Measurements from ENCODE around the gene PNPLA3. TPM values are rescaled to one million over a fixed set of nuclear protein-coding genes. Genes with fewer than 3 reads are reported as not detected.

PNPLA3 gene
- total and polyA plus RNA-seq, 2 donors, result 0.05 to 0.09 TPM

- Histone ChIP-seq H3K36me3 (ENCODE audit: control insufficient read depth in 2 of 2, insufficient read depth in 2 of 2, low read length in 1 of 2) (peaks cover 72 to 79% of the 10 kb centered on the region in 2 donors), H3K27me3 (ENCODE audit: control insufficient read depth in 2 of 2, insufficient read depth in 1 of 2, low read length in 1 of 2) (no peaks in the 10 kb centered on the region), H3K9me3 (ENCODE audit: control insufficient read depth in 2 of 2, insufficient read depth in 1 of 2, low read length in 1 of 2) (no peaks in the 10 kb centered on the region)
Observed at GRCh38 chr22:43968614-43969013, 45.0 kb downstream of the PNPLA3 start.

DNA sequence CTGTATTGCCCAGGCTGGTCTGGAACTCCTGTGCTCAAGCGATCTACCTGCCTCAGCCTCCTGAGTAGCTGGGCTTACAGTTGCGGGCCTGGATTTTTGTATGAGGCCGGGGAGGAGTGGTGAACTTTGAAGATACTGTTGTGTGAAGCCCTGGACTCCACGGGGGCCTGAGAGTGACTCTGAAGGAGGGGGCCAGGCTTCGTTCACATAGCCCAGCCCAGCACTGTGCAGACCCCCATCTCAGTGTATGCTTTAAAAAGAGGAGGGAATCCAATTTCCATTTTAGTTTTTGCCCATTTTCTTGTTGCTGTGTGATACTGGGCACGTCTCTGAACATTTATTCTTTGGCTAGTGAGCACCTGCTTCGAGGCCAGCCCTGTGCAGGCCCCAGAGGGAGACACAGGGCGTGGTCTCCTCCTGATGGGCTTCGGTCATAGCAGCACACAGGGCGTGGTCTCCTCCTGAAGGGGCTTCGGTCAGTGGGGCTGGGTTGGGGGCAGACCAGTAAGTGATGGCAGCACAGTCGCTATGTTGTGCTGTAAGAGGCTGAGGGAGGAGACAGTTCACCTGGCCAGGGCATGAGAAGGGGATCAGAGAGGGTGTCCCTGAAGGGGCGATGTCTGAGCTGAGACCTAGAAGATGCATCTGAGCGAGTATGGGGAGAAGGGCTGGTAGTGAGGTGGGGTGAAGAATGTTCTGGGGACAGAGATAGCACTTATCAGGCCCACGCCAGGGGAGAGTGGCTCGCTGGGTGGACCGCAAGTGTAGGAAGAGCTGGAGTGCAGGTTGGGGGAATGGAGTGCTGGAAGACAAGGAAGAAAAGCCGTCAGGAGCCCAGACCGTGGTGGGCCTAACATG lies 45.6 kb downstream of the PNPLA3 start:
- no peak for DNase-seq (ENCODE audit: low read depth in 6 of 9, low spot score in 9 of 9)
- WGBS, result 98% methylated on average over 19 of the region's 19 CpGs
- H3K4me1 ChIP-seq (ENCODE audit: control insufficient read depth in 2 of 2, insufficient read depth in 2 of 2, low read length in 2 of 2), result no peaks in the 10 kb centered on the region
- no peaks in the 10 kb centered on the region for H3K9me3 ChIP-seq (ENCODE audit: control insufficient read depth in 2 of 2, insufficient read depth in 1 of 2, low read length in 1 of 2)
- no peaks in the 10 kb centered on the region for H3K27me3 ChIP-seq (ENCODE audit: control insufficient read depth in 2 of 2, insufficient read depth in 1 of 2, low read length in 1 of 2)
- H3K4me3 ChIP-seq (ENCODE audit: low read length in 2 of 2), result no peak overlapping the region
- no peak overlapping the region for H3K27ac ChIP-seq (ENCODE audit: low read depth in 1 of 2, low read length in 1 of 2)
- H3K36me3 ChIP-seq (ENCODE audit: control insufficient read depth in 2 of 2, insufficient read depth in 2 of 2, low read length in 1 of 2), result peaks cover 74 to 81% of the 10 kb centered on the region in 2 donors

More at GRCh38 chr22:43968614-43969013, 45.0 kb downstream of the PNPLA3 start:
- Histone ChIP-seq H3K4me3 (ENCODE audit: low read length in 2 of 2) (no peak overlapping the region), H3K27ac (ENCODE audit: low read depth in 1 of 2, low read length in 1 of 2) (no peak overlapping the region), H3K4me1 (ENCODE audit: control insufficient read depth in 2 of 2, insufficient read depth in 2 of 2, low read length in 2 of 2) (no peaks in the 10 kb centered on the region)
- DNase-seq (ENCODE audit: low read depth in 6 of 9, low spot score in 9 of 9), result no peak
- over 99% methylated on average over 7 of the region's 7 CpGs for WGBS

- Histone ChIP-seq H3K36me3 (ENCODE audit: control insufficient read depth in 2 of 2, insufficient read depth in 2 of 2, low read length in 1 of 2) (peaks cover 76 to 79% of the 10 kb centered on the region in 2 donors), H3K4me3 (ENCODE audit: low read length in 2 of 2) (no peak overlapping the region), H3K4me1 (ENCODE audit: control insufficient read depth in 2 of 2, insufficient read depth in 2 of 2, low read length in 2 of 2) (no peaks in the 10 kb centered on the region), H3K27ac (ENCODE audit: low read depth in 1 of 2, low read length in 1 of 2) (no peak overlapping the region), H3K27me3 (ENCODE audit: control insufficient read depth in 2 of 2, insufficient read depth in 1 of 2, low read length in 1 of 2) (no peaks in the 10 kb centered on the region), H3K9me3 (ENCODE audit: control insufficient read depth in 2 of 2, insufficient read depth in 1 of 2, low read length in 1 of 2) (no peaks in the 10 kb centered on the region)
- no peak for DNase-seq (ENCODE audit: low read depth in 6 of 9, low spot score in 9 of 9)
- WGBS, result 95% methylated on average over 8 of the region's 8 CpGs
Observed at GRCh38 chr22:43969989-43970755, 46.6 kb downstream of the PNPLA3 start.

GRCh38 chr22:43971112-43971511 lies 47.5 kb downstream of the PNPLA3 start:
- no peak overlapping the region for H3K4me3 ChIP-seq (ENCODE audit: low read length in 2 of 2)
- peaks cover 73 to 76% of the 10 kb centered on the region in 2 donors for H3K36me3 ChIP-seq (ENCODE audit: control insufficient read depth in 2 of 2, insufficient read depth in 2 of 2, low read length in 1 of 2)
- H3K27me3 ChIP-seq (ENCODE audit: control insufficient read depth in 2 of 2, insufficient read depth in 1 of 2, low read length in 1 of 2), result no peaks in the 10 kb centered on the region
- no peak overlapping the region for H3K27ac ChIP-seq (ENCODE audit: low read depth in 1 of 2, low read length in 1 of 2)
- no peaks in the 10 kb centered on the region for H3K9me3 ChIP-seq (ENCODE audit: control insufficient read depth in 2 of 2, insufficient read depth in 1 of 2, low read length in 1 of 2)
- WGBS, result 94% methylated on average over 8 of the region's 8 CpGs
- H3K4me1 ChIP-seq (ENCODE audit: control insufficient read depth in 2 of 2, insufficient read depth in 2 of 2, low read length in 2 of 2), result no peaks in the 10 kb centered on the region
- DNase-seq (ENCODE audit: low read depth in 6 of 9, low spot score in 9 of 9), result no peak

GRCh38 chr22:43972931-43973462 lies 49.4 kb downstream of the PNPLA3 start:
- Histone ChIP-seq H3K9me3 (ENCODE audit: control insufficient read depth in 2 of 2, insufficient read depth in 1 of 2, low read length in 1 of 2) (no peaks in the 10 kb centered on the region), H3K27me3 (ENCODE audit: control insufficient read depth in 2 of 2, insufficient read depth in 1 of 2, low read length in 1 of 2) (no peaks in the 10 kb centered on the region), H3K36me3 (ENCODE audit: control insufficient read depth in 2 of 2, insufficient read depth in 2 of 2, low read length in 1 of 2) (peaks cover 73 to 82% of the 10 kb centered on the region in 2 donors), H3K4me3 (ENCODE audit: low read length in 2 of 2) (no peak overlapping the region), H3K4me1 (ENCODE audit: control insufficient read depth in 2 of 2, insufficient read depth in 2 of 2, low read length in 2 of 2) (no peaks in the 10 kb centered on the region), H3K27ac (ENCODE audit: low read depth in 1 of 2, low read length in 1 of 2) (no peak overlapping the region)
- no peak for DNase-seq (ENCODE audit: low read depth in 6 of 9, low spot score in 9 of 9)
- WGBS, result 98% methylated on average over 10 of the region's 10 CpGs

- no peaks in the 10 kb centered on the region for H3K4me1 ChIP-seq (ENCODE audit: control insufficient read depth in 2 of 2, insufficient read depth in 2 of 2, low read length in 2 of 2)
- H3K27ac ChIP-seq (ENCODE audit: low read depth in 1 of 2, low read length in 1 of 2), result no peak overlapping the region
- no peak for DNase-seq (ENCODE audit: low read depth in 6 of 9, low spot score in 9 of 9)
- H3K4me3 ChIP-seq (ENCODE audit: low read length in 2 of 2), result no peak overlapping the region
- H3K9me3 ChIP-seq (ENCODE audit: control insufficient read depth in 2 of 2, insufficient read depth in 1 of 2, low read length in 1 of 2), result no peaks in the 10 kb centered on the region
- 98% methylated on average over 19 of the region's 19 CpGs for WGBS
- no peaks in the 10 kb centered on the region for H3K27me3 ChIP-seq (ENCODE audit: control insufficient read depth in 2 of 2, insufficient read depth in 1 of 2, low read length in 1 of 2)
- peaks cover 69 to 78% of the 10 kb centered on the region in 2 donors for H3K36me3 ChIP-seq (ENCODE audit: control insufficient read depth in 2 of 2, insufficient read depth in 2 of 2, low read length in 1 of 2)
Observed at GRCh38 chr22:43974028-43974545, 50.5 kb downstream of the PNPLA3 start.

DNA sequence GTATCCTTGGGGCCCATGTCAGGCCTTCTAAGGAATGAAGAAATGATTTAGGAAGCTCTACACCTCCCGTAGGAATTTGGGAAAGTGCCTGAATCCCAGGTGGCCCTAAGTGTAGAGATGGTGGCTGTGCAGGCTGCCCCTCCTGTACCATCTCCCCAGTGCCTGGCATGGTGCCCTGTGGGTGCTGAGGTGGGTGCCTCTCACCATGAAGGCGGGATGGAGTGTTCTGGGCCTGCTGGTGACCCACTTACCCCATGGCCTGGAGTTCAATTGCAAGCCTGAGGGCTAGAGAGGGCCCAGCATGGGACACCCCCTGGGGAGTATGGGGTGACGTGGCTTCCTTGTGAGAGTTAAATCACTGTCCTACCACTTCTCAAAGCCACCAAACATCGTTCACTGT lies 51.4 kb downstream of the PNPLA3 start:
- Histone ChIP-seq H3K27me3 (ENCODE audit: control insufficient read depth in 2 of 2, insufficient read depth in 1 of 2, low read length in 1 of 2) (no peaks in the 10 kb centered on the region), H3K9me3 (ENCODE audit: control insufficient read depth in 2 of 2, insufficient read depth in 1 of 2, low read length in 1 of 2) (no peaks in the 10 kb centered on the region), H3K27ac (ENCODE audit: low read depth in 1 of 2, low read length in 1 of 2) (no peak overlapping the region), H3K4me1 (ENCODE audit: control insufficient read depth in 2 of 2, insufficient read depth in 2 of 2, low read length in 2 of 2) (no peaks in the 10 kb centered on the region), H3K4me3 (ENCODE audit: low read length in 2 of 2) (no peak overlapping the region), H3K36me3 (ENCODE audit: control insufficient read depth in 2 of 2, insufficient read depth in 2 of 2, low read length in 1 of 2) (peaks cover 67 to 78% of the 10 kb centered on the region in 2 donors)
- DNase-seq (ENCODE audit: low read depth in 6 of 9, low spot score in 9 of 9), result no peak
- WGBS, result 97% methylated on average over 4 of the region's 4 CpGs

DNA sequence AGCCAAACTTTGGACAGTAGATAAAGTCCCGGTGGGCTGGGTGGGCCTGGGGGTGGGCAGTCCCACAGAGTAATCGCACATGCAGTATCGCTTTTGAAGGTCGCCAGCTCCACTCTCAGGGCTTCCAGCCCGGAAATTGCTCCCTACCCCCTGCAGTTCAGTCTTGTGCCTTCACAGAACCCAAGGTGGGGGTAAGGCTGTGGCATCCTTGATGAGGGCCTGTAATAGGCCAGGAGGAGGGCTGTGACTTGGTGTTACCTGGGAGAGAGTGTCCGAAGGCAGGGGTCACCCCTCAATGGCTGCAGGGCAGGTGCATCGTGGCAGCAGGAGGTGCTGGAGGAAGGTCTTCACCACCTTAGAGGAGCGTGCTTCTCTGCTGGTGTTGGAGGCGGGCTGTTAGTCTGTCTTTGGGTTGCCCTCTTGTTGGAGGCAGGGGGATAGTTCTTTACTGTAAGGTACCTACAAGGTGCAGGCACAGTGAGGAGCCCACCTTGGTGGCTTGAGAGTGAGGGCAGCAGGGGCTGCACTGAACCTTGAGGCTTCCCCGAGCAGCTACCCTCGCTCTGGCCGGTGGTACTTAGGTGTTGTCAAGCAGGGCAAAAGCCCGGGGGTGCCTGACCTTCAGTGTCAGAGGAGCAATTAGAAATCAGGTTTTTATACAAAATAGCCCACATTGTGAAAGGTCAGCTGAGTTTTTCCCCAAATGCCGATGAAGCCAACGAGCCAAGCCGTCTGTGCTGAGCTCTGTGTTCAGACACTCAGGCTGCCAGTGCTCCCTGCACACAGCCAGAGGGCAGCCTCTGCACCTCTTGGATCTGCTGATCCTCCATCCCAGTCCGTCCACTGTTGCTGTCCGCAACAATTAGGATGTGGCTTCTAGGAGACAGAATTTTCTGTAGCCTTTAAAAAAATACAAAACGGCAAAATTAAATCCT lies 53.5 kb downstream of the PNPLA3 start:
- H3K27me3 ChIP-seq (ENCODE audit: control insufficient read depth in 2 of 2, insufficient read depth in 1 of 2, low read length in 1 of 2), result no peaks in the 10 kb centered on the region
- H3K36me3 ChIP-seq (ENCODE audit: control insufficient read depth in 2 of 2, insufficient read depth in 2 of 2, low read length in 1 of 2), result peaks cover 70 to 79% of the 10 kb centered on the region in 2 donors
- H3K9me3 ChIP-seq (ENCODE audit: control insufficient read depth in 2 of 2, insufficient read depth in 1 of 2, low read length in 1 of 2), result no peaks in the 10 kb centered on the region
- DNase-seq (ENCODE audit: low read depth in 6 of 9, low spot score in 9 of 9), result no peak
- WGBS, result 94% methylated on average over 19 of the region's 19 CpGs
- no peaks in the 10 kb centered on the region for H3K4me1 ChIP-seq (ENCODE audit: control insufficient read depth in 2 of 2, insufficient read depth in 2 of 2, low read length in 2 of 2)
- no peak overlapping the region for H3K4me3 ChIP-seq (ENCODE audit: low read length in 2 of 2)
- no peak overlapping the region for H3K27ac ChIP-seq (ENCODE audit: low read depth in 1 of 2, low read length in 1 of 2)
